AG20443 (cell line): Measurements from ENCODE around the gene MAFF.

Experiments used
- DNase-seq: peaks from one replicate; pipeline ENCODE4 v3.0.0; 2012; ENCODE audit warnings: low spot score, mixed read lengths

The MAFF gene

GRCh38 chr22:38248280-38248679 is 46.5 kb downstream of the MAFF start:
- DNase-seq: no peak

GRCh38 chr22:38249301-38249700 is 47.5 kb downstream of the MAFF start:
- no peak for DNase-seq

- no peak for DNase-seq
Measured at GRCh38 chr22:38249803-38250642, 48.2 kb downstream of the MAFF start.

- peak; percentile 31 for DNase-seq
Measured at GRCh38 chr22:38250643-38251340, 49.0 kb downstream of the MAFF start.

GRCh38 chr22:38251341-38251692 is 49.5 kb downstream of the MAFF start:
- DNase-seq: no peak

- DNase-seq: no peak
Measured at GRCh38 chr22:38255697-38256096, 53.9 kb downstream of the MAFF start.

- DNase-seq: peak; percentile 80
Measured at GRCh38 chr22:38257181-38257580, 55.4 kb downstream of the MAFF start.

GRCh38 chr22:38257650-38258250 is 56.0 kb downstream of the MAFF start:
- DNase-seq: no peak

- no peak for DNase-seq
Measured at GRCh38 chr22:38258895-38259294, 57.1 kb downstream of the MAFF start.

GRCh38 chr22:38259370-38259769 is 57.6 kb downstream of the MAFF start:
- DNase-seq: no peak

- DNase-seq: peak; percentile 43
Measured at GRCh38 chr22:38260761-38261681, 59.2 kb downstream of the MAFF start.

- peak; percentile 43 for DNase-seq
Measured at GRCh38 chr22:38262051-38262795, 60.4 kb downstream of the MAFF start.

- no peak for DNase-seq
Measured at GRCh38 chr22:38264322-38264843, 62.6 kb downstream of the MAFF start.
